Astrocyte (in vitro differentiated cells and primary cell): Measurements from ENCODE around the gene MTRF1L. TPM values are rescaled to one million over a fixed set of nuclear protein-coding genes. Genes with fewer than 3 reads are reported as not detected.

ENCODE experiments used
- DNase-seq: peaks from one replicate; pipeline ENCODE4 v3.0.0-alpha.2; 2010; ENCODE audit warnings: low read depth
- FAIRE-seq: peaks from 2 replicates; lab custom pipeline; 2011; peaks lifted over from hg19 to GRCh38; lab: Jason Lieb, UNC
- H2AFZ ChIP-seq: 2 replicates; pipeline ENCODE4 v1.6.0; 2012; ENCODE audit warnings: low read depth, low read length, inconsistent platforms
- H3K27ac ChIP-seq: 2 replicates; pipeline ENCODE4 v1.5.1; 2011; ENCODE audit warnings: low read depth, low read length, inconsistent platforms
- H3K27me3 ChIP-seq: 2 replicates; pipeline ENCODE4 v1.6.0; 2011; ENCODE audit warnings: low read length, inconsistent platforms; ENCODE audit not compliant: insufficient read depth
- H3K36me3 ChIP-seq: 2 replicates; pipeline ENCODE4 v1.5.1; 2011; ENCODE audit warnings: low read length, inconsistent platforms; ENCODE audit not compliant: insufficient read depth
- H3K4me1 ChIP-seq: 2 replicates; pipeline ENCODE4 v1.5.1; 2011; ENCODE audit warnings: low read length, inconsistent platforms; ENCODE audit not compliant: insufficient read depth
- H3K4me2 ChIP-seq: 2 replicates; pipeline ENCODE4 v1.6.0; 2012; ENCODE audit warnings: low read length, inconsistent platforms
- H3K4me3 ChIP-seq: 2 replicates; pipeline ENCODE4 v1.5.1; 2011; ENCODE audit warnings: low read depth, mild to moderate bottlenecking, low read length, inconsistent platforms; ENCODE audit not compliant: insufficient read depth
- H3K79me2 ChIP-seq: 2 replicates; pipeline ENCODE4 v1.6.0; 2012; ENCODE audit warnings: mild to moderate bottlenecking, low read length, inconsistent platforms; ENCODE audit not compliant: insufficient read depth
- H3K9ac ChIP-seq: 2 replicates; pipeline ENCODE4 v1.6.0; 2012; ENCODE audit warnings: mild to moderate bottlenecking, low read length, inconsistent platforms
- H3K9me3 ChIP-seq: 2 replicates; pipeline ENCODE4 v1.5.1; 2012; ENCODE audit warnings: low read depth, mild to moderate bottlenecking, low read length, inconsistent platforms; ENCODE audit not compliant: insufficient read depth
- H4K20me1 ChIP-seq: 2 replicates; pipeline ENCODE4 v1.6.0; 2012; ENCODE audit warnings: low read length, inconsistent platforms; ENCODE audit not compliant: insufficient read depth
- H3K27ac Mint-ChIP-seq: one replicate; pipeline ENCODE4 v1.8.0; 2021; ENCODE audit warnings: mild to moderate bottlenecking, mixed read lengths; ENCODE audit not compliant: unreplicated experiment
- H3K27me3 Mint-ChIP-seq: one replicate; pipeline ENCODE4 v1.8.0; 2021; ENCODE audit warnings: low read depth, mixed read lengths; ENCODE audit not compliant: unreplicated experiment
- H3K36me3 Mint-ChIP-seq: one replicate; pipeline ENCODE4 v1.8.0; 2021; ENCODE audit warnings: low read depth, mixed read lengths; ENCODE audit not compliant: unreplicated experiment
- H3K4me1 Mint-ChIP-seq: one replicate; pipeline ENCODE4 v1.8.0; 2021; ENCODE audit warnings: low read depth, mixed read lengths; ENCODE audit not compliant: unreplicated experiment
- H3K4me3 Mint-ChIP-seq: one replicate; pipeline ENCODE4 v1.8.0; 2021; ENCODE audit warnings: mild to moderate bottlenecking, moderate library complexity, mixed read lengths; ENCODE audit not compliant: unreplicated experiment
- H3K9me3 Mint-ChIP-seq: one replicate; pipeline ENCODE4 v1.8.0; 2021; ENCODE audit warnings: mild to moderate bottlenecking, mixed read lengths; ENCODE audit not compliant: unreplicated experiment
- EZH2 ChIP-seq: IDR thresholded peaks from 2 replicates; pipeline ENCODE4 v1.6.1; 2012; ENCODE audit warnings: mild to moderate bottlenecking, low read length, inconsistent platforms; ENCODE audit not compliant: insufficient read depth
- total RNA-seq: library from RNA; stranded (reverse); gene quantifications from 2 replicates; pipeline ENCODE4 v1.2.1, GENCODE V29; 2021
- TF ChIP-seq, protein P1 (sequence below): IDR thresholded peaks from 2 replicates; pipeline ENCODE4 v1.5.1; 2011; ENCODE audit warnings: low read depth, mild to moderate bottlenecking, inconsistent platforms, low read length, moderate library complexity; ENCODE audit not compliant: insufficient read depth

Gene MTRF1L
- total RNA-seq, 1 donor from 2014 or later = 33.2 TPM

DNA sequence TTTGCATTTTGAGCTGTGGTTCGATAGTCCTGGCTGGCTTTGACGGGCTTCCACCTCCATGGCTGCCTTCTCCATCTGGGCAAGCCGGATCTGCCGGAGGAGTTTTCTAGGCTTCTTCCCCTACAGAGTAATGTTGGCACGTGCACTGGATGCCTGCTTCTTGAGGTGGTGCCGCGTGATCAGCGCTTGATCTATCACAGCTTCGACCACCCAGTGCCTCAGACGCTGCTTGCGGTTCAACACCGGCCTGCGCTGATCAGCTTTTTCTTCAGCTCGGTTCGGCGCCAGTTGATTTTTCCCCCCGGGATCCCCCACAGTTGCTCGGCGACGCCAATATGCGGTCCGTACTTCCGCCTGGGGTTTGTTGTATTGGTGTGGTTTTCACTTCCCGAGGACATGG, 43.2 kb downstream of the MTRF1L start:
- Histone ChIP-seq H3K9ac (no peak overlapping the region), H4K20me1 (no peaks in the 10 kb centered on the region), H3K4me3 (no peak overlapping the region), H3K4me2 (no peak overlapping the region), H3K79me2 (no peaks in the 10 kb centered on the region), H3K9me3 (no peaks in the 10 kb centered on the region), H2AFZ (no peak overlapping the region), H3K27ac (no peak overlapping the region), H3K36me3 (no peaks in the 10 kb centered on the region), H3K27me3 (no peaks in the 10 kb centered on the region), H3K4me1 (no peaks in the 10 kb centered on the region)
- H3K27ac Mint-ChIP-seq = no peak overlapping the region
- peaks cover 4% of the 10 kb centered on the region for H3K4me1 Mint-ChIP-seq
- no peak for DNase-seq
- H3K27me3 Mint-ChIP-seq = peaks cover 2% of the 10 kb centered on the region
- no peak overlapping the region for H3K4me3 Mint-ChIP-seq
- no peaks in the 10 kb centered on the region for H3K36me3 Mint-ChIP-seq
- TF ChIP-seq, protein P1, sequence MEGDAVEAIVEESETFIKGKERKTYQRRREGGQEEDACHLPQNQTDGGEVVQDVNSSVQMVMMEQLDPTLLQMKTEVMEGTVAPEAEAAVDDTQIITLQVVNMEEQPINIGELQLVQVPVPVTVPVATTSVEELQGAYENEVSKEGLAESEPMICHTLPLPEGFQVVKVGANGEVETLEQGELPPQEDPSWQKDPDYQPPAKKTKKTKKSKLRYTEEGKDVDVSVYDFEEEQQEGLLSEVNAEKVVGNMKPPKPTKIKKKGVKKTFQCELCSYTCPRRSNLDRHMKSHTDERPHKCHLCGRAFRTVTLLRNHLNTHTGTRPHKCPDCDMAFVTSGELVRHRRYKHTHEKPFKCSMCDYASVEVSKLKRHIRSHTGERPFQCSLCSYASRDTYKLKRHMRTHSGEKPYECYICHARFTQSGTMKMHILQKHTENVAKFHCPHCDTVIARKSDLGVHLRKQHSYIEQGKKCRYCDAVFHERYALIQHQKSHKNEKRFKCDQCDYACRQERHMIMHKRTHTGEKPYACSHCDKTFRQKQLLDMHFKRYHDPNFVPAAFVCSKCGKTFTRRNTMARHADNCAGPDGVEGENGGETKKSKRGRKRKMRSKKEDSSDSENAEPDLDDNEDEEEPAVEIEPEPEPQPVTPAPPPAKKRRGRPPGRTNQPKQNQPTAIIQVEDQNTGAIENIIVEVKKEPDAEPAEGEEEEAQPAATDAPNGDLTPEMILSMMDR = no peak
- TF ChIP-seq EZH2 = no peak
- peaks cover 4% of the 10 kb centered on the region for H3K9me3 Mint-ChIP-seq
- no peak for FAIRE-seq

DNA sequence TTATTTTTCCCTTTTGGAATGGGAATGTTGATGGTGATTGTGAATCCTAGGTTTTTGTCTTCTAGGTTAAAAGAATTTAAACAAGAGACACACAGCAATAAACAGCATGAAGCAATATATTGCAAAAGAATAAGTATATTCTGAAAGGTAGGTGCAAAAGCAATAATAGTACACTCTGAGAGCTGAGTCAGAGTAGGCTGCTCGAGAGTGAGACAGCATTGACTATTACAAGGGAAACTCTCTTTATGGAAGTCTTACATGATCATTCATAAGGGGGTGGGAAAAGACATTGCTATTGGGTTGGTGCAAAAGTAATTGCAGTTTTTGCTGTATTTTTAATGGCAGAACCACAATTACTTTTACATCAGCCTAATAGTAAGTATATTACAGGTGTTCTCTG, 44.7 kb downstream of the MTRF1L start:
- Mint-ChIP-seq H3K27ac (no peak overlapping the region), H3K36me3 (no peaks in the 10 kb centered on the region), H3K9me3 (peaks cover 4% of the 10 kb centered on the region), H3K4me3 (no peak overlapping the region), H3K4me1 (peaks cover 8% of the 10 kb centered on the region), H3K27me3 (peaks cover 2% of the 10 kb centered on the region)
- no peaks in the 10 kb centered on the region for H3K4me1 ChIP-seq
- H3K9me3 ChIP-seq = no peaks in the 10 kb centered on the region
- TF ChIP-seq EZH2 = no peak
- TF ChIP-seq, protein P1 = no peak
- H3K27me3 ChIP-seq = no peaks in the 10 kb centered on the region
- H3K79me2 ChIP-seq = no peaks in the 10 kb centered on the region
- no peaks in the 10 kb centered on the region for H4K20me1 ChIP-seq
- H2AFZ ChIP-seq = no peak overlapping the region
- DNase-seq (no peak), FAIRE-seq (no peak)
- H3K4me2 ChIP-seq = no peak overlapping the region
- H3K4me3 ChIP-seq = no peak overlapping the region
- no peaks in the 10 kb centered on the region for H3K36me3 ChIP-seq
- no peak overlapping the region for H3K9ac ChIP-seq
- no peak overlapping the region for H3K27ac ChIP-seq

DNA sequence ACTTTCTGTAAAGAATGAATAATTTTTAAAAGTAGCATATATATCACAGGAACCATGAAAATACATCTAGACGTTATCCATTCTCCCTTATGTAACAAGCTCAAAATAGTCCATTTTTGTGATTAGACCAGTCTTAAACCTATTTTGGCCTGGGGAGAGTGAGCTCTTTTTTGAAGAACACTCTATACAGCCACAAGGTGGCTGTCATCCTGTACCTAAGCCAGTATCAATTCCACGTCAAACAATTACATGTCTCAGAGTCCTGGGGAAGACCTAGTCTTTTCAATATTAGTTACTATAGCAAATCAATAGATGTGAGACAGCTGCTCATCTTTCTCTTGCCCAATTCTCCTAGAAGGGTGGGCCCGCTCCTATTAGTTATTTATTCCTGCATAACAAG, 48.1 kb downstream of the MTRF1L start:
- no peak overlapping the region for H3K27ac ChIP-seq
- no peak overlapping the region for H3K4me3 ChIP-seq
- no peaks in the 10 kb centered on the region for H4K20me1 ChIP-seq
- TF ChIP-seq EZH2 = no peak
- TF ChIP-seq, protein P1 = no peak
- no peak for FAIRE-seq
- Mint-ChIP-seq H3K9me3 (peaks cover 4% of the 10 kb centered on the region), H3K4me1 (peaks cover 20% of the 10 kb centered on the region), H3K27ac (no peak overlapping the region), H3K4me3 (no peak overlapping the region), H3K36me3 (no peaks in the 10 kb centered on the region), H3K27me3 (no peaks in the 10 kb centered on the region)
- peaks cover 3% of the 10 kb centered on the region for H3K27me3 ChIP-seq
- no peaks in the 10 kb centered on the region for H3K79me2 ChIP-seq
- DNase-seq = no peak
- no peaks in the 10 kb centered on the region for H3K9me3 ChIP-seq
- H3K4me2 ChIP-seq = no peak overlapping the region
- no peak overlapping the region for H2AFZ ChIP-seq
- no peaks in the 10 kb centered on the region for H3K36me3 ChIP-seq
- no peak overlapping the region for H3K9ac ChIP-seq
- H3K4me1 ChIP-seq = no peaks in the 10 kb centered on the region
